ENCODE measurements around the gene THSD4. TPM values are rescaled to one million over a fixed set of nuclear protein-coding genes. Genes with fewer than 3 reads are reported as not detected.

The THSD4 gene
- polyA plus RNA-seq, 1 experiment, result 45.8 TPM

DNA sequence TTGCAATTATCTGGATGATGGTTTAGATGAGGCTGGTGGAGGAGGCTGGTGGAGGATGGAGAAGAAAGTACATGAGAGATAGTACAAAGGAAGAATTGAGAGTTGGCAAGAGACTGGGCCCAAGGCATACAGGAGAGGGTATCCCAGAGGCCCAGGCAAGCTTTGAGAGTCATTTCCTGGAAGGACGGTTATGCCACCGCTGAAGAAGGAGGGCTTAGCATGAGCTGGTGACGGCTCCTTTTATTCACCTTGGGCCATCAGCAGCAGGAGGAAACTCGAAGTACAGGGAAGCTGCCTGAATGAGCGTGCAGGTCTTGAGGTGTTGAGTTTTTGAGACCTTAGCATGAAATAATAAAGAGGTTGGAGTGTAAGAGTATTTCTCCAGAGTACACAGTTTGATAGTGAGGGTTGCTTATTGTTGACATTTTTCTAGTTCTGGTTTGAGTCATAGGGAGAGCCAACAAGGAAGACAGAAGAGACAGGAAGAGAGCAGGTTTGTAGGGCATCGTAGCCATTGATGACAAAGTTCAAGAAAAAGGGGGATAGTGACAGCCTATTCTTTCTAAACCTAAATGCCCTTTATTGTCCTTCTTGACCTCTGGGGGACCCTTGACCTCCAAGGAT, 13.8 kb downstream of the THSD4 start:
- Histone ChIP-seq H3K4me3 (ENCODE audit: low read depth, low read length) (no peak overlapping the region), H3K27ac (ENCODE audit: low read depth, low read length) (no peak overlapping the region), H3K27me3 (ENCODE audit: control insufficient read depth, insufficient read depth, low read length) (no peaks in the 10 kb centered on the region), H3K9me3 (ENCODE audit: control insufficient read depth, insufficient read depth, low read length) (no peaks in the 10 kb centered on the region)
- TF ChIP-seq, protein P1, sequence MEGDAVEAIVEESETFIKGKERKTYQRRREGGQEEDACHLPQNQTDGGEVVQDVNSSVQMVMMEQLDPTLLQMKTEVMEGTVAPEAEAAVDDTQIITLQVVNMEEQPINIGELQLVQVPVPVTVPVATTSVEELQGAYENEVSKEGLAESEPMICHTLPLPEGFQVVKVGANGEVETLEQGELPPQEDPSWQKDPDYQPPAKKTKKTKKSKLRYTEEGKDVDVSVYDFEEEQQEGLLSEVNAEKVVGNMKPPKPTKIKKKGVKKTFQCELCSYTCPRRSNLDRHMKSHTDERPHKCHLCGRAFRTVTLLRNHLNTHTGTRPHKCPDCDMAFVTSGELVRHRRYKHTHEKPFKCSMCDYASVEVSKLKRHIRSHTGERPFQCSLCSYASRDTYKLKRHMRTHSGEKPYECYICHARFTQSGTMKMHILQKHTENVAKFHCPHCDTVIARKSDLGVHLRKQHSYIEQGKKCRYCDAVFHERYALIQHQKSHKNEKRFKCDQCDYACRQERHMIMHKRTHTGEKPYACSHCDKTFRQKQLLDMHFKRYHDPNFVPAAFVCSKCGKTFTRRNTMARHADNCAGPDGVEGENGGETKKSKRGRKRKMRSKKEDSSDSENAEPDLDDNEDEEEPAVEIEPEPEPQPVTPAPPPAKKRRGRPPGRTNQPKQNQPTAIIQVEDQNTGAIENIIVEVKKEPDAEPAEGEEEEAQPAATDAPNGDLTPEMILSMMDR (IDR thresholded peaks at IDR 0.05; ENCODE audit: low read depth, low read length), result no peak
- CTCF ChIA-PET, result interaction anchor here (0.7 to 1.0 kb wide), 2 partner anchors 15 to 157 kb away, joined by 3 read pairs; no protein-coding TSS in a partner anchor
- POLR2A ChIA-PET, result interaction anchor here (0.7 kb wide), 1 partner anchor 19 kb away, joined by 3 read pairs; no protein-coding TSS in a partner anchor
- no peak for DNase-seq (ENCODE audit: low read depth, low spot score)

- CTCF ChIA-PET, result no interaction called here
- no peaks in the 10 kb centered on the region for H3K9me3 ChIP-seq (ENCODE audit: control insufficient read depth, insufficient read depth, low read length)
- TF ChIP-seq, protein P1 (IDR thresholded peaks at IDR 0.05; ENCODE audit: low read depth, low read length), result no peak
- no peak overlapping the region for H3K4me3 ChIP-seq (ENCODE audit: low read depth, low read length)
- POLR2A ChIA-PET, result no interaction called here
- H3K27me3 ChIP-seq (ENCODE audit: control insufficient read depth, insufficient read depth, low read length), result no peaks in the 10 kb centered on the region
- H3K27ac ChIP-seq (ENCODE audit: low read depth, low read length), result no peak overlapping the region
- DNase-seq (ENCODE audit: low read depth, low spot score), result no peak
Observed at GRCh38 chr15:71129669-71130068, 14.4 kb downstream of the THSD4 start.

DNA sequence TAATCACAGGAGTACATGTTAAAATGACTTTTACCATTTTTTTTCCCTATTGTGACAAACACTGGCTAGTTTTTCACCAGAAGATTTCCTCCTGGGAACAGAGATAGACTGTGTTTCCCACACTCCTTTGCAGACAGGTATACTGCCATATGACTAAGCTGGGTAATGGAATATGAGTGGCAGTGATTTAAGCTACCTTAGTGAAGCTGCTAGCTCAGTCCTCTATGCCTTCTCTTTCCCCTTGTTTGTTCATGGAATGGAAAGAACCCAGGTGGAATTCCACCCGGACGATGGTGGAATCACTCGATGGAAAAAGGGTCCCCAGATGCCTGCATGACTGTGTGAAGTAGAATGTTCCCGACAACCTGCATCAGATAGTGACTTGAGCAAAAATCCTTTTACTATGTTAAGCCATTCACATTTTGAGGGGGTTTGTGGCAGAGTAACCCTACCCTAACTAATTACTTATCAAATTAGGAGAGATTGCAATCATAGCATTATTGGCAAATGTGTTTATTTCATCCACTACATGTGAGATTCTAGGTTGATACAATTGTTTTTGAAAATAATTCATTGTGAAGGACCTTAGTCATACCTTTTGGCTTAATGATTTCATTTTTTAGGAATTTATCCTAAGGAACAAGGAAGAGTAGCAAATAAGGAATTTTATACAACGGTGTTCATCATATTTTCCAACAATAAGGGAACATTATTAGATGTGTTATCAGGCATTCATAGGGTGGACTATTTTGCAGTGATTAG, 16.5 kb downstream of the THSD4 start:
- TF ChIP-seq, protein P1 (IDR thresholded peaks at IDR 0.05; ENCODE audit: low read depth, low read length), result no peak
- no peak for DNase-seq (ENCODE audit: low read depth, low spot score)
- ChIA-PET CTCF (interaction anchor here (1.0 kb wide), 1 partner anchor 11 kb away, joined by 3 read pairs; no protein-coding TSS in a partner anchor), POLR2A (no interaction called here)
- H3K27me3 ChIP-seq (ENCODE audit: control insufficient read depth, insufficient read depth, low read length), result no peaks in the 10 kb centered on the region
- no peaks in the 10 kb centered on the region for H3K9me3 ChIP-seq (ENCODE audit: control insufficient read depth, insufficient read depth, low read length)
- no peak overlapping the region for H3K27ac ChIP-seq (ENCODE audit: low read depth, low read length)
- no peak overlapping the region for H3K4me3 ChIP-seq (ENCODE audit: low read depth, low read length)

DNA sequence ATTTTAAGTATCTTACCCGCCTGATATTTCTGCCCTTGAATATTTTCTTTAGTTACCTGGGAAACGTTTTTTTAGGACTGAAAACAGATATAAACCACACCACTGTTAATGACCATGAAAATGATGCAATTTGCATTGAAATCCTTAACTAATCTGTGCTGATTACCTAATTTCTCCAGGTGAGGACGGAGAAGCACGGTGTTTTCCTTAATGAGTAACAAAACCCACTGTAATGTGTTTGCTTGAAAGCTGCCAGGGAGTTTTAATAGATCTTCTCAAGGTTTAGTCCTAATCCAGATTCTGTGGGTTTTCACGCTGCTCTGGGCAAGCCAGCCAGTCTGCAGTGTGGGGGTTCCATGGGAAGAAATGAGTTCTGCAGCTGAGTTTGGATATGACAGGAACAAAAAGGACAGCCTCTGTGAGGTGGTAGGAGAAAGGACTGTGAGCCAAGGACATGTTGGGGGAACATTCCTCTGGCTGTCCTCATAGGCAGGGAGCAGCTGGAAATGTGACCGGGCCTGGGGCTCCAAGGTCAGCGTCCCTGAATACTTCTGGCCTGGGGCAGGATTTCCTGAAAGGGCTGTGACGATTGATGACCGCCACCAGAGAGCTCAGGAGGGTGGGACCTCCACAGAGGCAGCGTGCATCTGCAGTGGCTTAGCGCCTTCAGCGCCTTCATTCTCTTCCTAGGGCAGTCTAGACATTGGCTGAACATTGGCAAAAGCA, 18.6 kb downstream of the THSD4 start:
- DNase-seq (ENCODE audit: low read depth, low spot score), result no peak
- no peak overlapping the region for H3K4me3 ChIP-seq (ENCODE audit: low read depth, low read length)
- no peak overlapping the region for H3K27ac ChIP-seq (ENCODE audit: low read depth, low read length)
- H3K27me3 ChIP-seq (ENCODE audit: control insufficient read depth, insufficient read depth, low read length), result no peaks in the 10 kb centered on the region
- ChIA-PET POLR2A (no interaction called here), CTCF (no interaction called here)
- TF ChIP-seq, protein P1 (IDR thresholded peaks at IDR 0.05; ENCODE audit: low read depth, low read length), result no peak
- H3K9me3 ChIP-seq (ENCODE audit: control insufficient read depth, insufficient read depth, low read length), result no peaks in the 10 kb centered on the region; the same call in 1 of the 2 replicates

All from AG04450 (cell line).